Endothelial cell of umbilical vein (primary cell): Measurements from ENCODE around the gene DLX1. TPM values are rescaled to one million over a fixed set of nuclear protein-coding genes. Genes with fewer than 3 reads are reported as not detected.

Experiments
- BruUV-seq: library from RNA; stranded (reverse); fragments of 400-500 nt; replicated peaks from 2 replicates; lab custom pipeline; 2021; lab: Mats Ljungman, UMichigan
- CTCF ChIA-PET: fragments of 300-600, 350-600 bp; sonication (Branson Sonifier 250); formaldehyde crosslinking; loops from one replicate; lab custom pipeline; 2021; ENCODE audit warnings: antibody characterized with exemption, inconsistent platforms; lab: Charles Lee
- POLR2A ChIA-PET: fragments of 300-600, 350-600 bp; sonication (Branson Sonifier 250); formaldehyde crosslinking; loops from one replicate; lab custom pipeline; 2021; ENCODE audit warnings: antibody characterized with exemption, inconsistent platforms; lab: Charles Lee
- DNase-seq: peaks from one replicate; pipeline ENCODE4 v3.0.0-alpha.2; 2011; ENCODE audit warnings: low read depth, low spot score
- FAIRE-seq: peaks from 2 replicates; lab custom pipeline; 2011; peaks lifted over from hg19 to GRCh38; lab: Jason Lieb, UNC
- H2AFZ ChIP-seq: 2 replicates; pipeline ENCODE4 v1.6.0; 2012; ENCODE audit warnings: low read depth, low read length, control low read depth, inconsistent platforms
- H3K27ac ChIP-seq: 2 replicates; pipeline ENCODE4 v1.5.1; 2011; ENCODE audit warnings: low read depth, mild to moderate bottlenecking, control low read depth, low read length, moderate library complexity; ENCODE audit not compliant: insufficient read depth
- H3K27me3 ChIP-seq, 2 experiments: 2 replicates each; pipeline versions ENCODE4 v1.6.0 to v1.6.1; 2011; ENCODE audit warnings: low read length in 2 of 2, mixed read lengths in 1 of 2; ENCODE audit not compliant: control insufficient read depth in 2 of 2, insufficient read depth in 2 of 2
- H3K36me3 ChIP-seq, 2 experiments: 2 replicates in 1 of 2; 3 replicates in 1 of 2; pipeline ENCODE4 v1.5.1; 2011; ENCODE audit warnings: low read length in 2 of 2, mild to moderate bottlenecking in 1 of 2, moderate library complexity in 1 of 2; ENCODE audit not compliant: control insufficient read depth in 2 of 2, insufficient read depth in 2 of 2; ENCODE audit errors: extremely low read depth in 1 of 2
- H3K4me1 ChIP-seq: 3 replicates; pipeline ENCODE4 v1.5.1; 2011; ENCODE audit warnings: mild to moderate bottlenecking, low read length; ENCODE audit not compliant: control insufficient read depth, insufficient read depth; ENCODE audit errors: extremely low read depth
- H3K4me2 ChIP-seq: 2 replicates; pipeline ENCODE4 v1.6.1; 2011; ENCODE audit warnings: low read length, control low read depth, mixed read lengths; ENCODE audit not compliant: insufficient read depth
- H3K4me3 ChIP-seq, 3 experiments: fragments of 200-600 bp in 1 of 3; sonication (generic), shearing (Covaris generic) in 1 of 3; replicated peaks in 1 of 3; 2 replicates each; pipeline ENCODE4 v1.5.1; 2011 to 2016; ENCODE audit warnings: control low read depth in 3 of 3, low read length in 3 of 3, mild to moderate bottlenecking in 2 of 3, inconsistent platforms in 1 of 3, low read depth in 1 of 3, moderate library complexity in 1 of 3; ENCODE audit not compliant: insufficient read depth in 1 of 3
- H3K79me2 ChIP-seq: 2 replicates; pipeline ENCODE4 v1.6.0; 2012; ENCODE audit warnings: low read length, inconsistent platforms; ENCODE audit not compliant: control insufficient read depth, insufficient read depth
- H3K9ac ChIP-seq: replicated peaks from 2 replicates; pipeline ENCODE3; 2011; ENCODE audit warnings: low read length, control low read depth; ENCODE audit not compliant: insufficient read depth; ENCODE audit errors: extremely low read depth
- H3K9me1 ChIP-seq: replicated peaks from 3 replicates; pipeline ENCODE4 v1.6.0; 2011; ENCODE audit warnings: mild to moderate bottlenecking, low read length; ENCODE audit not compliant: control insufficient read depth, insufficient read depth; ENCODE audit errors: extremely low read depth
- H3K9me3 ChIP-seq: replicated peaks from 2 replicates; pipeline ENCODE4 v1.5.1; 2012; ENCODE audit warnings: low read length, inconsistent platforms; ENCODE audit not compliant: control insufficient read depth, insufficient read depth
- H4K20me1 ChIP-seq: replicated peaks from 2 replicates; pipeline ENCODE3; 2011; ENCODE audit warnings: mild to moderate bottlenecking, low read length; ENCODE audit not compliant: control insufficient read depth, insufficient read depth; ENCODE audit errors: extremely low read depth
- EZH2 ChIP-seq: IDR thresholded peaks from 2 replicates; pipeline ENCODE4 v1.6.1; 2012; ENCODE audit warnings: borderline replicate concordance, low read depth, mild to moderate bottlenecking, moderate library complexity, low read length, inconsistent platforms; ENCODE audit not compliant: severe bottlenecking
- FOS ChIP-seq: IDR thresholded peaks from 2 replicates; pipeline ENCODE4 v1.6.1; 2011; ENCODE audit warnings: mild to moderate bottlenecking, low read length, moderate library complexity, borderline replicate concordance; ENCODE audit not compliant: insufficient read depth
- GATA2 ChIP-seq: IDR thresholded peaks from 2 replicates; pipeline ENCODE4 v1.7.0; 2011; ENCODE audit warnings: low read depth, mild to moderate bottlenecking, moderate library complexity, mixed read lengths, low read length; ENCODE audit not compliant: insufficient read length, insufficient read depth
- JUN ChIP-seq: IDR thresholded peaks from 2 replicates; pipeline ENCODE4 v1.6.1; 2011; ENCODE audit warnings: borderline replicate concordance, low read depth; ENCODE audit not compliant: insufficient read length, insufficient read depth
- MAX ChIP-seq: IDR thresholded peaks from 2 replicates; pipeline ENCODE4 v1.6.1; 2011; ENCODE audit not compliant: insufficient read depth, insufficient read length
- MYC ChIP-seq: IDR thresholded peaks from one replicate; pipeline ENCODE4 v1.6.1; 2011; ENCODE audit warnings: mild to moderate bottlenecking, low read depth, low read length
- POLR2A ChIP-seq: IDR thresholded peaks from 2 replicates; pipeline ENCODE4 v1.6.1; 2012; ENCODE audit warnings: low read depth, mild to moderate bottlenecking, control low read depth, low read length
- POLR2AphosphoS5 ChIP-seq: IDR thresholded peaks from 2 replicates; pipeline ENCODE4 v1.6.1; 2012; ENCODE audit warnings: low read depth, mild to moderate bottlenecking, control low read depth, low read length, moderate library complexity; ENCODE audit not compliant: insufficient read depth
- dilution Hi-C: fragments of 300-500 bp; cut with MboI; formaldehyde crosslinking; loops from one replicate; pipeline ENCODE4 v1.15.0; 2019; ENCODE audit warnings: low sequenced_read_pairs; ENCODE audit not compliant: extremely low pct_ligation_motif_present
- intact Hi-C: fragments of 100-400 bp; cut with micrococcal nuclease; formaldehyde crosslinking; loops from one replicate; pipeline ENCODE4 v1.10.0; 2022
- polyA plus RNA-seq, 4 experiments: library from polyadenylated mRNA; depleted of rRNA in 3 of 4; stranded (reverse) in 3 of 4; unstranded in 1 of 4; fragments of >200 nt; gene quantifications; 2 replicates each; pipeline versions ENCODE4 v1.2.1 to v1.2.3, GENCODE V29; 2011 to 2012; ENCODE audit warnings: missing spikeins in 1 of 4
- total RNA-seq: library from RNA; stranded (reverse); gene quantifications from 2 replicates; pipeline ENCODE4 v1.2.3, GENCODE V29; 2021
- TF ChIP-seq, protein P1 (sequence below), 2 donors: IDR thresholded peaks; 1 replicate in 1 of 2; 2 replicates in 1 of 2; pipeline ENCODE4 v1.5.1; 2011; ENCODE audit warnings: low read length in 2 of 2, mild to moderate bottlenecking in 2 of 2, moderate library complexity in 2 of 2, control low read depth in 1 of 2, inconsistent platforms in 1 of 2, low read depth in 1 of 2; ENCODE audit not compliant: insufficient read depth in 1 of 2; ENCODE audit errors: extremely low read depth in 1 of 2

Gene DLX1
- total and polyA plus RNA-seq, 2 donors (not counting 3 experiments of a cell fraction or from before 2014, with no cell fraction given): 0.12 TPM; not detected in 1

- no peaks in the 10 kb centered on the region for H3K79me2 ChIP-seq
- peaks cover 43% of the 10 kb centered on the region for H3K4me1 ChIP-seq
- H3K27me3 ChIP-seq: peaks cover 46 to 82% of the 10 kb centered on the region in 2 experiments
- no peak for TF ChIP-seq MAX
- no peak for TF ChIP-seq MYC
- TF ChIP-seq, protein P1, sequence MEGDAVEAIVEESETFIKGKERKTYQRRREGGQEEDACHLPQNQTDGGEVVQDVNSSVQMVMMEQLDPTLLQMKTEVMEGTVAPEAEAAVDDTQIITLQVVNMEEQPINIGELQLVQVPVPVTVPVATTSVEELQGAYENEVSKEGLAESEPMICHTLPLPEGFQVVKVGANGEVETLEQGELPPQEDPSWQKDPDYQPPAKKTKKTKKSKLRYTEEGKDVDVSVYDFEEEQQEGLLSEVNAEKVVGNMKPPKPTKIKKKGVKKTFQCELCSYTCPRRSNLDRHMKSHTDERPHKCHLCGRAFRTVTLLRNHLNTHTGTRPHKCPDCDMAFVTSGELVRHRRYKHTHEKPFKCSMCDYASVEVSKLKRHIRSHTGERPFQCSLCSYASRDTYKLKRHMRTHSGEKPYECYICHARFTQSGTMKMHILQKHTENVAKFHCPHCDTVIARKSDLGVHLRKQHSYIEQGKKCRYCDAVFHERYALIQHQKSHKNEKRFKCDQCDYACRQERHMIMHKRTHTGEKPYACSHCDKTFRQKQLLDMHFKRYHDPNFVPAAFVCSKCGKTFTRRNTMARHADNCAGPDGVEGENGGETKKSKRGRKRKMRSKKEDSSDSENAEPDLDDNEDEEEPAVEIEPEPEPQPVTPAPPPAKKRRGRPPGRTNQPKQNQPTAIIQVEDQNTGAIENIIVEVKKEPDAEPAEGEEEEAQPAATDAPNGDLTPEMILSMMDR (IDR thresholded peaks at IDR 0.05; ENCODE audit: extremely low read depth in 1 of 2, insufficient read depth in 1 of 2, low read depth in 1 of 2, low read length in 2 of 2): no peak
- no peak for TF ChIP-seq POLR2A
- TF ChIP-seq EZH2: no peak
- no peak for TF ChIP-seq JUN
- no peak for TF ChIP-seq GATA2
- no peak for TF ChIP-seq FOS
- TF ChIP-seq POLR2AphosphoS5: no peak
- no peaks in the 10 kb centered on the region for H4K20me1 ChIP-seq
- ChIA-PET POLR2A (no interaction called here), CTCF (interaction anchor here (0.5 to 1.7 kb wide), 6 partner anchors 10 to 394 kb away, joined by 3 to 8 read pairs (median 6); partner anchors contain the start of gene DLX1)
- H3K27ac ChIP-seq: no peak overlapping the region
- H3K36me3 ChIP-seq: no peaks in the 10 kb centered on the region
- H3K4me2 ChIP-seq: no peak overlapping the region
- DNase-seq (no peak), FAIRE-seq (no peak)
- no peaks in the 10 kb centered on the region for H3K9me3 ChIP-seq
- no peak overlapping the region for H2AFZ ChIP-seq
- BruUV-seq: no TSS peak
- H3K9ac ChIP-seq: no peak overlapping the region
- H3K4me3 ChIP-seq: no peak overlapping the region
- H3K9me1 ChIP-seq: no peaks in the 10 kb centered on the region
- intact Hi-C loops: no loop called here
- dilution Hi-C loops: no loop called here
Observed at GRCh38 chr2:172098287-172098649, 13.0 kb downstream of the DLX1 start.
